Transverse colon (tissue), 4 donors: ENCODE results near the gene MPRIP.

Experiments
- CTCF ChIP-seq, 5 experiments: fragments of 200-600 bp in 3 of 5; fragments of 450-650 bp in 2 of 5; sonication (generic) in 3 of 5; IDR thresholded peaks; 1 replicate in 2 of 5; 2 replicates in 3 of 5; pipeline ENCODE4 v1.5.1; 2016 to 2017; ENCODE audit warnings: antibody characterized with exemption in 5 of 5, inconsistent platforms in 3 of 5, mild to moderate bottlenecking in 2 of 5, moderate library complexity in 1 of 5
- EP300 ChIP-seq: sonication (generic); formaldehyde crosslinking; IDR thresholded peaks from one replicate; pipeline ENCODE4 v1.6.1; 2017; ENCODE audit warnings: antibody characterized with exemption, low read depth
- POLR2A ChIP-seq: fragments of 450-650 bp; IDR thresholded peaks from one replicate; pipeline ENCODE4 v1.6.1; 2016; ENCODE audit warnings: antibody characterized with exemption, mild to moderate bottlenecking, moderate library complexity
- POLR2AphosphoS5 ChIP-seq, 3 donors: sonication (generic); formaldehyde crosslinking; IDR thresholded peaks; one replicate each; pipeline ENCODE4 v1.6.1; 2016; ENCODE audit warnings: antibody characterized with exemption in 3 of 3

- TF ChIP-seq CTCF (IDR thresholded peaks at IDR 0.05): no peak
- no peak for TF ChIP-seq POLR2AphosphoS5 (IDR thresholded peaks at IDR 0.05)
- TF ChIP-seq POLR2A: no peak
- no peak for TF ChIP-seq EP300
These were observed 114.3 kb downstream of the MPRIP start for GRCh38 chr17:17156511-17156910.
